Endothelial cell (in vitro differentiated cells): ENCODE data around the gene PLA2G4D. TPM values are rescaled to one million over a fixed set of nuclear protein-coding genes. Genes with fewer than 3 reads are reported as not detected.

ENCODE experiments used
- DNase-seq: peaks from one replicate; pipeline ENCODE4 v3.0.0; 2021; ENCODE audit warnings: low spot score
- H3K27ac Mint-ChIP-seq: one replicate; pipeline ENCODE4 v1.8.0; 2021; ENCODE audit warnings: mixed read lengths, inconsistent platforms; ENCODE audit not compliant: unreplicated experiment
- H3K27me3 Mint-ChIP-seq: one replicate; pipeline ENCODE4 v1.8.0; 2021; ENCODE audit warnings: mild to moderate bottlenecking, moderate library complexity, mixed read lengths, inconsistent platforms; ENCODE audit not compliant: unreplicated experiment
- H3K36me3 Mint-ChIP-seq: one replicate; pipeline ENCODE4 v1.8.0; 2021; ENCODE audit warnings: mild to moderate bottlenecking, low read depth, mixed read lengths, inconsistent platforms; ENCODE audit not compliant: unreplicated experiment
- H3K4me1 Mint-ChIP-seq: one replicate; pipeline ENCODE4 v1.8.0; 2021; ENCODE audit warnings: mild to moderate bottlenecking, mixed read lengths, inconsistent platforms; ENCODE audit not compliant: unreplicated experiment
- H3K4me3 Mint-ChIP-seq: one replicate; pipeline ENCODE4 v1.8.0; 2021; ENCODE audit warnings: mild to moderate bottlenecking, mixed read lengths, inconsistent platforms; ENCODE audit not compliant: unreplicated experiment
- H3K9me3 Mint-ChIP-seq: one replicate; pipeline ENCODE4 v1.8.0; 2021; ENCODE audit warnings: mixed read lengths, inconsistent platforms; ENCODE audit not compliant: unreplicated experiment
- CTCF ChIP-seq: fragments of 200-600 bp; sonication (generic); IDR thresholded peaks from one replicate; pipeline ENCODE4 v1.5.0; 2021; ENCODE audit warnings: antibody characterized with exemption; ENCODE audit not compliant: unreplicated experiment
- total RNA-seq: library from RNA; stranded (reverse); fragmentation: NEBNext Ultra II Directional; extraction: Animal tissue kit (Norgen Biotek cat#: 25700); gene quantifications from one replicate; pipeline ENCODE4 v1.2.1, GENCODE V29; 2021; ENCODE audit not compliant: unreplicated experiment

PLA2G4D gene
- total RNA-seq, 1 donor from 2014 or later: not detected

GRCh38 chr15:42085236-42085605 is 9.1 kb downstream of the PLA2G4D start:
- Mint-ChIP-seq H3K36me3 (peaks cover 4% of the 10 kb centered on the region), H3K4me3 (no peak overlapping the region), H3K27ac (no peak overlapping the region), H3K9me3 (no peaks in the 10 kb centered on the region), H3K27me3 (peaks cover 19% of the 10 kb centered on the region), H3K4me1 (peaks cover 13% of the 10 kb centered on the region)
- no peak for TF ChIP-seq CTCF
- no peak for DNase-seq

- Mint-ChIP-seq H3K27ac (no peak overlapping the region), H3K36me3 (peaks cover 4% of the 10 kb centered on the region), H3K9me3 (no peaks in the 10 kb centered on the region), H3K4me1 (peaks cover 15% of the 10 kb centered on the region), H3K27me3 (peaks cover 22% of the 10 kb centered on the region), H3K4me3 (no peak overlapping the region)
- DNase-seq: peak; percentile 82
- TF ChIP-seq CTCF: peak; percentile 86
Observed at GRCh38 chr15:42084465-42085235, 9.7 kb downstream of the PLA2G4D start.

- peaks cover 10% of the 10 kb centered on the region for H3K4me1 Mint-ChIP-seq
- H3K4me3 Mint-ChIP-seq: no peak overlapping the region
- H3K27me3 Mint-ChIP-seq: peaks cover 16% of the 10 kb centered on the region
- no peaks in the 10 kb centered on the region for H3K9me3 Mint-ChIP-seq
- peaks cover 4% of the 10 kb centered on the region for H3K36me3 Mint-ChIP-seq
- TF ChIP-seq CTCF: no peak
- no peak overlapping the region for H3K27ac Mint-ChIP-seq
- DNase-seq: no peak
Observed at GRCh38 chr15:42083916-42084315, 10.4 kb downstream of the PLA2G4D start.

GRCh38 chr15:42083605-42083908 is 10.8 kb downstream of the PLA2G4D start:
- H3K27me3 Mint-ChIP-seq: peaks cover 15% of the 10 kb centered on the region
- H3K36me3 Mint-ChIP-seq: peaks cover 4% of the 10 kb centered on the region
- no peak for TF ChIP-seq CTCF
- DNase-seq: no peak
- no peak overlapping the region for H3K27ac Mint-ChIP-seq
- no peaks in the 10 kb centered on the region for H3K9me3 Mint-ChIP-seq
- no peak overlapping the region for H3K4me3 Mint-ChIP-seq
- H3K4me1 Mint-ChIP-seq: peaks cover 9% of the 10 kb centered on the region

- DNase-seq: no peak
- H3K4me3 Mint-ChIP-seq: no peak overlapping the region
- H3K27ac Mint-ChIP-seq: no peak overlapping the region
- peaks cover 4% of the 10 kb centered on the region for H3K36me3 Mint-ChIP-seq
- H3K4me1 Mint-ChIP-seq: peaks cover 9% of the 10 kb centered on the region
- no peak for TF ChIP-seq CTCF
- H3K9me3 Mint-ChIP-seq: no peaks in the 10 kb centered on the region
- peaks cover 14% of the 10 kb centered on the region for H3K27me3 Mint-ChIP-seq
Observed at GRCh38 chr15:42082823-42083604, 11.3 kb downstream of the PLA2G4D start.
